HG03196 (cell line): ENCODE data around the gene KATNBL1.
A peak's percentile ranks its signal among the peaks of the same experiment; 100 is the strongest.

Experiments used
- ATAC-seq: cut with Tn5 transposase; IDR thresholded peaks from one replicate; pipeline ENCODE4 v1.9.1; 2021; ENCODE audit not compliant: unreplicated experiment

KATNBL1 gene

GRCh38 chr15:34119291-34119690 lies 90.6 kb downstream of the KATNBL1 start:
- ATAC-seq = no peak

GRCh38 chr15:34116620-34117019 lies 93.3 kb downstream of the KATNBL1 start:
- no peak for ATAC-seq

- ATAC-seq = no peak
Measured at GRCh38 chr15:34114739-34115138, 95.2 kb downstream of the KATNBL1 start.

- ATAC-seq = no peak
Measured at GRCh38 chr15:34114215-34114614, 95.7 kb downstream of the KATNBL1 start.

GRCh38 chr15:34111488-34111887 lies 98.4 kb downstream of the KATNBL1 start:
- no peak for ATAC-seq

- ATAC-seq = no peak
Measured at GRCh38 chr15:34109797-34110663, 99.9 kb downstream of the KATNBL1 start.

- no peak for ATAC-seq
Measured at GRCh38 chr15:34107315-34107714, 102.6 kb downstream of the KATNBL1 start.

- no peak for ATAC-seq
Measured at GRCh38 chr15:34106423-34106822, 103.5 kb downstream of the KATNBL1 start.

GRCh38 chr15:34102175-34102925 lies 107.5 kb downstream of the KATNBL1 start:
- peak; percentile 11 for ATAC-seq

GRCh38 chr15:34101366-34102174 lies 108.3 kb downstream of the KATNBL1 start, which contains the start of the genes EMC7 and PGBD4:
EMC7 (minus strand) TSS chr15:34101862; CDS start chr15:34101839, 23 bp downstream.
PGBD4 (plus strand) TSS chr15:34102083; CDS start chr15:34102532, 449 bp downstream.
- ATAC-seq = peak; percentile 95

GRCh38 chr15:34099914-34100313 lies 110.0 kb downstream of the KATNBL1 start:
- no peak for ATAC-seq
